ENCODE results near the gene ABCC9. TPM values are rescaled to one million over a fixed set of nuclear protein-coding genes. Genes with fewer than 3 reads are reported as not detected.

Gene ABCC9
- polyA plus RNA-seq, 1 experiment, result 2.7 TPM

GRCh38 chr12:21973221-21973620 is 32.0 kb upstream of the ABCC9 start:
- ChIA-PET CTCF (interaction anchor here (0.8 to 0.9 kb wide), 2 partner anchors 275 to 293 kb away, joined by 3 read pairs; no protein-coding TSS in a partner anchor), POLR2A (no interaction called here)
- Histone ChIP-seq H3K4me3 (ENCODE audit: low read depth, low read length) (no peak overlapping the region), H3K27me3 (ENCODE audit: control insufficient read depth, insufficient read depth, low read length) (no peaks in the 10 kb centered on the region), H3K9me3 (ENCODE audit: control insufficient read depth, insufficient read depth, low read length) (no peaks in the 10 kb centered on the region), H3K27ac (ENCODE audit: low read depth, low read length) (no peak overlapping the region)
- no peak for DNase-seq (ENCODE audit: low read depth, low spot score)
- TF ChIP-seq, protein P1, sequence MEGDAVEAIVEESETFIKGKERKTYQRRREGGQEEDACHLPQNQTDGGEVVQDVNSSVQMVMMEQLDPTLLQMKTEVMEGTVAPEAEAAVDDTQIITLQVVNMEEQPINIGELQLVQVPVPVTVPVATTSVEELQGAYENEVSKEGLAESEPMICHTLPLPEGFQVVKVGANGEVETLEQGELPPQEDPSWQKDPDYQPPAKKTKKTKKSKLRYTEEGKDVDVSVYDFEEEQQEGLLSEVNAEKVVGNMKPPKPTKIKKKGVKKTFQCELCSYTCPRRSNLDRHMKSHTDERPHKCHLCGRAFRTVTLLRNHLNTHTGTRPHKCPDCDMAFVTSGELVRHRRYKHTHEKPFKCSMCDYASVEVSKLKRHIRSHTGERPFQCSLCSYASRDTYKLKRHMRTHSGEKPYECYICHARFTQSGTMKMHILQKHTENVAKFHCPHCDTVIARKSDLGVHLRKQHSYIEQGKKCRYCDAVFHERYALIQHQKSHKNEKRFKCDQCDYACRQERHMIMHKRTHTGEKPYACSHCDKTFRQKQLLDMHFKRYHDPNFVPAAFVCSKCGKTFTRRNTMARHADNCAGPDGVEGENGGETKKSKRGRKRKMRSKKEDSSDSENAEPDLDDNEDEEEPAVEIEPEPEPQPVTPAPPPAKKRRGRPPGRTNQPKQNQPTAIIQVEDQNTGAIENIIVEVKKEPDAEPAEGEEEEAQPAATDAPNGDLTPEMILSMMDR (IDR thresholded peaks at IDR 0.05; ENCODE audit: low read depth, low read length), result no peak

DNA sequence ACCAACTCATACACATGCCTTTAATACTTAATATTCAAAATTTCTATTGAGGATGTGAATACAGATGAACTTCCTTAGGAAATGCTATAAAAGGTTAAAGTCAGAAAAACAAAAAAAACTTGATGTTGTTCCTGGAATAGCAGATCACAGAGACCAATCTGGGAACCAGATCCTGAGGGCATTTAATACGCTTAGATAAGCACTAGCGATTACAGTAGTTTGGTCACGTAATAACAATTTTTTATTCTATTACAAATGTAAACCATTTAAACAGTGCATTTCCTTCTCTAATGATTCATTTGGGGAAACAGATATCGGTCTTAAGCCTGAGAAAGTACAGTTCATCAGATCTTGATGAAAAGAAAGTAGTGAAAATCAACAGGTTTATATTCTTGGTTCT is 30.8 kb upstream of the ABCC9 start:
- Histone ChIP-seq H3K27me3 (ENCODE audit: control insufficient read depth, insufficient read depth, low read length) (no peaks in the 10 kb centered on the region), H3K4me3 (ENCODE audit: low read depth, low read length) (no peak overlapping the region), H3K27ac (ENCODE audit: low read depth, low read length) (no peak overlapping the region), H3K9me3 (ENCODE audit: control insufficient read depth, insufficient read depth, low read length) (no peaks in the 10 kb centered on the region)
- TF ChIP-seq, protein P1 (IDR thresholded peaks at IDR 0.05; ENCODE audit: low read depth, low read length), result no peak
- ChIA-PET POLR2A (no interaction called here), CTCF (no interaction called here)
- DNase-seq (ENCODE audit: low read depth, low spot score), result no peak

DNA sequence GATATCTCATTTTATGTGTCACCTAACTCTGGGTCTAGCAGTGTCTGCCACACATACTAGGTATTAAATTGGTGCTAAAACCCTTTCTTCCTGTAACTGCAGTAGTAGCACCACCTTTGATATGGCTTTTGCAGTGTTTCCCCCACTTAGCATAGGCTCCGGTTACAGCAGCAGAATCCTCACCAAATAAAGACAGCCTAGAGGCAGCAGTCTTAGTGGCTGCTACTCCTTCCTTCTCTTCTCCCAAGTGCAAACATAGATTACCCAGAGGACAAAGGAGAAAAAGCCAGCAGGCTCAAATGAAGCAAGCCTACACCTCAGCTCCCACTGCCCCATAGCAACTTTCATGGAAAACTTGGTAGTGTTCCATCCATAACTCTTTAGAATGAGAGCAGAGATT is 30.1 kb upstream of the ABCC9 start:
- Histone ChIP-seq H3K27ac (ENCODE audit: low read depth, low read length) (no peak overlapping the region), H3K4me3 (ENCODE audit: low read depth, low read length) (no peak overlapping the region), H3K27me3 (ENCODE audit: control insufficient read depth, insufficient read depth, low read length) (no peaks in the 10 kb centered on the region), H3K9me3 (ENCODE audit: control insufficient read depth, insufficient read depth, low read length) (no peaks in the 10 kb centered on the region)
- DNase-seq (ENCODE audit: low read depth, low spot score), result no peak
- ChIA-PET POLR2A (no interaction called here), CTCF (no interaction called here)
- TF ChIP-seq, protein P1 (IDR thresholded peaks at IDR 0.05; ENCODE audit: low read depth, low read length), result no peak

DNA sequence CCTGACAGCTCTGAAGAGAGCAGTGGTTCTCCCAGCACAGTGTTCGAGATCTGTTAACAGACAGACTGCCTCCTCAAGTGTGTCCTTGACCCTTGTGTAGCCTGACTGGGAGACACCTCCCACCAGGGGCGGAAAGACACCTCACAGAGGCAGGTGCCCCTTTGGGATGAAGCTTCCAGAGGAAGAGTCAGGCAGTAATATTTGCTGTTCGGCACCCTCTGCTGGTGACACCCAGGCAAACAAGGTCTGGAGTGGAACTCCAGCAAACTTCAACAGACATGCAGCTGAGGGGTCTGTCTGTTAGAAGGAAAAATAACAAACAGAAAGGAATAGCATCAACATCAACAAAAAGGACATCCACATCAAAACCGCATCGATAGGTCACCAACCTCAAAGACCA is 21.6 kb upstream of the ABCC9 start:
- ChIA-PET CTCF (interaction anchor here (2.5 kb wide), 1 partner anchor 265 kb away, joined by 8 read pairs; no protein-coding TSS in a partner anchor), POLR2A (no interaction called here)
- Histone ChIP-seq H3K27ac (ENCODE audit: low read depth, low read length) (no peak overlapping the region), H3K4me3 (ENCODE audit: low read depth, low read length) (no peak overlapping the region), H3K9me3 (ENCODE audit: control insufficient read depth, insufficient read depth, low read length) (no peaks in the 10 kb centered on the region), H3K27me3 (ENCODE audit: control insufficient read depth, insufficient read depth, low read length) (no peaks in the 10 kb centered on the region)
- TF ChIP-seq, protein P1 (IDR thresholded peaks at IDR 0.05; ENCODE audit: low read depth, low read length), result no peak
- DNase-seq (ENCODE audit: low read depth, low spot score), result no peak

DNA sequence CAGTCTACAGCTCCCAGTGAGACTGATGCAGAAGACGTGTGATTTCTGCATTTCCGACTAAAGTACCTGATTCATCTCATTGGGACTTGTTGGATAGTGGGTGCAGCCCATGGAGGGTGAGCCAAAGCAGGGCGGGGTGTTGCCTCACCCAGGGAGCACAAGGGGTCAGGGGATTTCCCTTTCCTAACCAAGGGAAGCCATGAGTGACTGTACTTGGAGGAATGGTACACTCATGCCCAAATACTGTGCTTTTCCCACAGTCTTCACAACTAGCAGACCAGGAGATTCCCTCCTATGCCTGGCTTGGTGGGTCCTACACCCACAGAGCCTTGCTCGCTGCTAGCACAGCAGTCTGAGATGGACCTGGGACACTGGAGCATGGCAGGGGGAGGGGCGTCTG is 21.0 kb upstream of the ABCC9 start:
- Histone ChIP-seq H3K4me3 (ENCODE audit: low read depth, low read length) (no peak overlapping the region), H3K27ac (ENCODE audit: low read depth, low read length) (no peak overlapping the region), H3K9me3 (ENCODE audit: control insufficient read depth, insufficient read depth, low read length) (no peaks in the 10 kb centered on the region), H3K27me3 (ENCODE audit: control insufficient read depth, insufficient read depth, low read length) (no peaks in the 10 kb centered on the region)
- POLR2A ChIA-PET, result no interaction called here
- DNase-seq (ENCODE audit: low read depth, low spot score), result no peak
- CTCF ChIA-PET, result interaction anchor here (2.5 kb wide), 1 partner anchor 264 kb away, joined by 8 read pairs; no protein-coding TSS in a partner anchor
- TF ChIP-seq, protein P1 (IDR thresholded peaks at IDR 0.05; ENCODE audit: low read depth, low read length), result no peak
